ENCODE results near the gene SELENOO. TPM values are rescaled to one million over a fixed set of nuclear protein-coding genes. Genes with fewer than 3 reads are reported as not detected.

Gene SELENOO
- total RNA-seq, 1 experiment from 2014 or later = 19.0 TPM

GRCh38 chr22:50190941-50191741 is 9.7 kb upstream of the SELENOO start:
- no peak overlapping the region; the same call in 1 of the 2 replicates for H3K14ac ChIP-seq (ENCODE audit: insufficient read depth, low read length)
- H2AFZ ChIP-seq (ENCODE audit: low read length) = no peak overlapping the region
- Mint-ChIP-seq H3K36me3 (ENCODE audit: insufficient read depth in 1 of 3, low read depth in 3 of 3) (peaks cover 6 to 14% (median 7%) of the 10 kb centered on the region in 3 experiments), H3K4me3 (peak overlapping the region in 1 of 2 experiments; percentile 60; a peak in 2 of 5 replicates), H3K9me3 (no peaks in the 10 kb centered on the region), H3K4me1 (peaks cover 7 to 20% of the 10 kb centered on the region in 2 experiments), H3K27me3 (ENCODE audit: low read depth) (no peaks in the 10 kb centered on the region), H3K27ac (peak overlapping the region in 1 of 3 experiments; percentile 89; a peak in 1 of 7 replicates)
- DNase-seq = no peak
- no peak overlapping the region for H4K91ac ChIP-seq (ENCODE audit: insufficient read length, low read depth, low read length)
- no peak overlapping the region for H3K56ac ChIP-seq (ENCODE audit: insufficient read length, low read depth, low read length)
- no peaks in the 10 kb centered on the region for H3K9me3 ChIP-seq (ENCODE audit: control insufficient read depth, low read depth, low read length)
- no peak overlapping the region for H2BK20ac ChIP-seq (ENCODE audit: low read depth, low read length, poor library complexity, severe bottlenecking)
- H3K23ac ChIP-seq (ENCODE audit: insufficient read length, low read depth, low read length) = no peak overlapping the region
- no peak overlapping the region for H3K4me2 ChIP-seq (ENCODE audit: insufficient read depth, insufficient read length, low read length)
- H2BK120ac ChIP-seq (ENCODE audit: low read depth, low read length, poor library complexity, severe bottlenecking) = no peak overlapping the region
- no peaks in the 10 kb centered on the region for H3K4me1 ChIP-seq (ENCODE audit: insufficient read depth, low read length)
- no peak for TF ChIP-seq CTCF (conservative IDR thresholded peaks at IDR 0.05)
- no peak overlapping the region for H2BK12ac ChIP-seq (ENCODE audit: insufficient read length, low read depth, low read length)
- no peak overlapping the region for H3K18ac ChIP-seq (ENCODE audit: insufficient read length, low read depth, low read length)
- peaks cover 5% of the 10 kb centered on the region; the same call in 1 of the 2 replicates for H3K79me2 ChIP-seq (ENCODE audit: insufficient read depth, low read length)
- H4K20me1 ChIP-seq (ENCODE audit: control insufficient read depth, insufficient read depth, insufficient read length) = no peaks in the 10 kb centered on the region
- no peak overlapping the region for H2AK5ac ChIP-seq (ENCODE audit: insufficient read length, low read length)
- no peaks in the 10 kb centered on the region for H3K27me3 ChIP-seq (ENCODE audit: insufficient read depth, low read length)
- H2BK15ac ChIP-seq (ENCODE audit: low read depth, low read length) = no peak overlapping the region
- no peak overlapping the region for H3K4ac ChIP-seq (ENCODE audit: low read depth, low read length)
- H4K8ac ChIP-seq (replicated peaks; ENCODE audit: insufficient read length, low read depth, low read length) = no peak overlapping the region
- H3K27ac ChIP-seq (ENCODE audit: insufficient read length, low read depth, low read length) = no peak overlapping the region
- H3K23me2 ChIP-seq (ENCODE audit: insufficient read length, low read depth, low read length, poor library complexity, severe bottlenecking) = peaks cover 7% of the 10 kb centered on the region
- H3T11ph ChIP-seq (ENCODE audit: low read length) = no peak overlapping the region
- no CpG with 5 or more reads among the region's 18 CpGs for WGBS (ENCODE audit: extremely low coverage, insufficient read length, low lambda C conversion rate)
- no peaks in the 10 kb centered on the region for H3K79me1 ChIP-seq (ENCODE audit: insufficient read depth, low read depth, low read length, poor library complexity, severe bottlenecking)
- no peak overlapping the region for H2BK5ac ChIP-seq (ENCODE audit: insufficient read length, low read length)
- no peak overlapping the region for H4K5ac ChIP-seq (ENCODE audit: insufficient read length, low read depth, low read length)
- no peak overlapping the region for H3K9ac ChIP-seq (ENCODE audit: extremely low read depth, insufficient read length, low read length)

All from H9 (cell line).